ENCODE measurements around the gene TPD52L1. TPM values are rescaled to one million over a fixed set of nuclear protein-coding genes. Genes with fewer than 3 reads are reported as not detected.
"Not testable (repeated sequence)": the region's sequence is repeated elsewhere in the genome, so short reads cannot be mapped to it uniquely, and the experiment has no call there.

Gene TPD52L1
- total RNA-seq, 3 donors from 2014 or later (not counting 1 experiment from before 2014, with no cell fraction given) = 1.2 TPM; not detected in 1

- H3K4me1 ChIP-seq (ENCODE audit: control insufficient read depth, insufficient read depth, low read length) = peaks cover 20% of the 10 kb centered on the region
- intact Hi-C loops (cut with micrococcal nuclease) = no loop called here
- Mint-ChIP-seq H3K27ac (peak overlapping the region; percentile 89 to 94), H3K36me3 (peaks cover 13% of the 10 kb centered on the region), H3K4me3 (peak overlapping the region; percentile 72), H3K4me1 (peaks cover 44 to 52% of the 10 kb centered on the region in 2 donors), H3K9me3 (no peaks in the 10 kb centered on the region), H3K27me3 (ENCODE audit: low read depth in 2 of 2) (no peaks in the 10 kb centered on the region)
- peaks cover 30% of the 10 kb centered on the region for H3K36me3 ChIP-seq (ENCODE audit: control insufficient read depth, insufficient read depth, low read length)
- ATAC-seq = peak in 2 of 3 donors; percentile 71 to 76
- WGBS (ENCODE audit: insufficient coverage) = 53% methylated on average over 1 of the region's 3 CpGs
- peaks cover 6% of the 10 kb centered on the region for H3K9me3 ChIP-seq (ENCODE audit: control insufficient read depth, insufficient read depth, low read length)
- no peak for TF ChIP-seq CTCF (IDR thresholded peaks at IDR 0.05)
- H3K4me3 ChIP-seq (ENCODE audit: low read length) = no peak overlapping the region
- DNase-seq = no peak
- no peaks in the 10 kb centered on the region for H3K27me3 ChIP-seq (ENCODE audit: control insufficient read depth, insufficient read depth, low read length)
- H3K27ac ChIP-seq (ENCODE audit: low read length) = peak overlapping the region; percentile 29
Observed at GRCh38 chr6:125275779-125276178, 122.2 kb downstream of the TPD52L1 start.

DNA sequence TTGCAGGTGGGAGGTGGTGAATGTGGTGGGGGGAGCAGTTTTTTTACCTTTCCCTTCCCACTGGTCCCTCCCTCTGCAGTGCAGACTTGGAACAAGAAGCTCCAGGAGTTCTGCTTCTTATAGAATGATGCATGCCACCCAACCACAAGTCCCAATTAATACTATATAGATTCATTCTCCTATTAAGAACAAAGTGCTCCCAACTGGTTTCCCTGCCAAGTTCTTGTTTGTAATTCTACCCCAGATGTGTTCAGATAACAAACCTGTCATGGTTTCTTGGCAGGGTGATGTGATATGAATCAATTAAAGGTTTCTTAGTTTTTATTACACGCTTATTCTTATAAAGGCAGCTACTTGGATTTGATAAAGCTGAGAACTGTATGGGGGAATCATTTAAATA lies 124.3 kb downstream of the TPD52L1 start:
- peaks cover 28% of the 10 kb centered on the region for H3K36me3 ChIP-seq (ENCODE audit: control insufficient read depth, insufficient read depth, low read length)
- H3K4me3 Mint-ChIP-seq = peak overlapping the region; percentile 5

DNA sequence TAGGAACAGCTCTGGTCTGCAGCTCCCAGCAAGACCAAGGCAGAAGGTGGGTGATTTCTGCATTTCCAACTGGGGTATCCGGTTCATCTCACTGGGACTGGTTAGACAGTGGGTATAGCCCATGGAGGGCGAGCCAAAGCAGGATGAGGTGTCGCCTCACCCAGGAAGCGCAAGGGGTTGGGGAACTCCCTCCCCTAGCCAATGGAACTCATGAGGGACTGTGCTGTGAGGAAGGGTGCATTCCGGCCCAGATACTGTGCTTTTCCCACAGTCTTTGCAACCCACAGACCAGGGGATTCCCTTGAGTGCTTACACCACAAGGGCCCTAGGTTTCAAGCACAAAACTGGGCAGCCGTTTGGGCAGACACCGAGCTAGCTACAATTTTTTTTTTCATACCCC lies 126.4 kb downstream of the TPD52L1 start:
- no peak overlapping the region for H3K27ac ChIP-seq (ENCODE audit: low read length)
- H3K4me3 ChIP-seq (ENCODE audit: low read length) = no peak overlapping the region
- peak overlapping the region; percentile 29 for H3K4me3 Mint-ChIP-seq
- WGBS (ENCODE audit: insufficient coverage) = 82% methylated on average over 6 of the region's 7 CpGs
- ATAC-seq = peak in 2 of 3 donors; percentile 53 to 71
- intact Hi-C loops (cut with micrococcal nuclease) = no loop called here
- peaks cover 22% of the 10 kb centered on the region for H3K4me1 ChIP-seq (ENCODE audit: control insufficient read depth, insufficient read depth, low read length)
- H3K36me3 ChIP-seq (ENCODE audit: control insufficient read depth, insufficient read depth, low read length) = peaks cover 17% of the 10 kb centered on the region
- H3K36me3 Mint-ChIP-seq = peaks cover 23% of the 10 kb centered on the region
- peaks cover 5 to 6% of the 10 kb centered on the region in 2 donors for H3K9me3 Mint-ChIP-seq
- no peaks in the 10 kb centered on the region for H3K27me3 Mint-ChIP-seq (ENCODE audit: low read depth in 2 of 2)
- no peaks in the 10 kb centered on the region for H3K27me3 ChIP-seq (ENCODE audit: control insufficient read depth, insufficient read depth, low read length)
- no peak for TF ChIP-seq CTCF (IDR thresholded peaks at IDR 0.05)
- H3K9me3 ChIP-seq (ENCODE audit: control insufficient read depth, insufficient read depth, low read length) = peaks cover 8% of the 10 kb centered on the region
- H3K4me1 Mint-ChIP-seq = peaks cover 76 to 85% of the 10 kb centered on the region in 2 donors
- DNase-seq = peak in 1 of 2 donors; percentile 46
- peak overlapping the region; percentile 46 to 94 for H3K27ac Mint-ChIP-seq

More for the DNA sequence above, 124.3 kb downstream of the TPD52L1 start:
- Mint-ChIP-seq H3K27ac (peak overlapping the region; percentile 89 to 94), H3K27me3 (ENCODE audit: low read depth in 2 of 2) (no peaks in the 10 kb centered on the region), H3K9me3 (peaks cover 5 to 6% of the 10 kb centered on the region in 2 donors), H3K36me3 (peaks cover 23% of the 10 kb centered on the region), H3K4me1 (peaks cover 61 to 69% of the 10 kb centered on the region in 2 donors)
- no peak for TF ChIP-seq CTCF (IDR thresholded peaks at IDR 0.05)
- no CpG with 5 or more reads among the region's 1 CpG for WGBS (ENCODE audit: insufficient coverage)
- H3K9me3 ChIP-seq (ENCODE audit: control insufficient read depth, insufficient read depth, low read length) = peaks cover 8% of the 10 kb centered on the region
- H3K27ac ChIP-seq (ENCODE audit: low read length) = no peak overlapping the region
- no peak overlapping the region for H3K4me3 ChIP-seq (ENCODE audit: low read length)
- ATAC-seq = no peak
- intact Hi-C loops (cut with micrococcal nuclease) = no loop called here
- peaks cover 22% of the 10 kb centered on the region for H3K4me1 ChIP-seq (ENCODE audit: control insufficient read depth, insufficient read depth, low read length)
- no peak for DNase-seq
- no peaks in the 10 kb centered on the region for H3K27me3 ChIP-seq (ENCODE audit: control insufficient read depth, insufficient read depth, low read length)

- peaks cover 22% of the 10 kb centered on the region for H3K4me1 ChIP-seq (ENCODE audit: control insufficient read depth, insufficient read depth, low read length)
- 90% methylated on average over 11 of the region's 11 CpGs for whole genome bisulfite sequencing (ENCODE audit: insufficient coverage)
- H3K27me3 ChIP-seq (ENCODE audit: control insufficient read depth, insufficient read depth, low read length); H3K9me3 Mint-ChIP-seq; H3K4me3 Mint-ChIP-seq; H3K9me3 ChIP-seq (ENCODE audit: control insufficient read depth, insufficient read depth, low read length); H3K4me3 ChIP-seq (ENCODE audit: low read length); H3K27ac ChIP-seq (ENCODE audit: low read length); DNase-seq; intact Hi-C loops (cut with micrococcal nuclease); H3K27me3 Mint-ChIP-seq (ENCODE audit: low read depth in 2 of 2): not testable (repeated sequence)
- peaks cover 21% of the 10 kb centered on the region for H3K36me3 ChIP-seq (ENCODE audit: control insufficient read depth, insufficient read depth, low read length)
- Mint-ChIP-seq H3K27ac (peak overlapping the region; percentile 51 to 94), H3K4me1 (peaks cover 71 to 85% of the 10 kb centered on the region in 2 donors), H3K36me3 (peaks cover 28% of the 10 kb centered on the region)
- peak in 1 of 3 donors; percentile 6 for ATAC-seq
Observed at GRCh38 chr6:125280370-125281035, 126.9 kb downstream of the TPD52L1 start.

- intact Hi-C loops (cut with micrococcal nuclease) = not testable (repeated sequence)
Observed at GRCh38 chr6:125282470-125282869, 128.9 kb downstream of the TPD52L1 start.

More at GRCh38 chr6:125282470-125282869, 128.9 kb downstream of the TPD52L1 start:
- not testable (repeated sequence) for H3K27me3 ChIP-seq (ENCODE audit: control insufficient read depth, insufficient read depth, low read length); H3K27me3 Mint-ChIP-seq (ENCODE audit: low read depth in 2 of 2); DNase-seq; H3K27ac ChIP-seq (ENCODE audit: low read length); H3K9me3 ChIP-seq (ENCODE audit: control insufficient read depth, insufficient read depth, low read length); H3K9me3 Mint-ChIP-seq; ATAC-seq; H3K4me3 Mint-ChIP-seq; H3K4me3 ChIP-seq (ENCODE audit: low read length)
- WGBS (ENCODE audit: insufficient coverage) = 100% methylated on average over 1 of the region's 3 CpGs
- peak overlapping the region in 1 of 2 donors; percentile 21 for H3K27ac Mint-ChIP-seq
- peaks cover 67 to 82% of the 10 kb centered on the region in 2 donors for H3K4me1 Mint-ChIP-seq
- Histone ChIP-seq H3K36me3 (ENCODE audit: control insufficient read depth, insufficient read depth, low read length) (peaks cover 33% of the 10 kb centered on the region), H3K4me1 (ENCODE audit: control insufficient read depth, insufficient read depth, low read length) (peaks cover 12% of the 10 kb centered on the region)
- peaks cover 44% of the 10 kb centered on the region for H3K36me3 Mint-ChIP-seq

All from natural killer cell (primary cell).